ENCODE data around the gene ADAMTS6.

ADAMTS6 gene

DNA sequence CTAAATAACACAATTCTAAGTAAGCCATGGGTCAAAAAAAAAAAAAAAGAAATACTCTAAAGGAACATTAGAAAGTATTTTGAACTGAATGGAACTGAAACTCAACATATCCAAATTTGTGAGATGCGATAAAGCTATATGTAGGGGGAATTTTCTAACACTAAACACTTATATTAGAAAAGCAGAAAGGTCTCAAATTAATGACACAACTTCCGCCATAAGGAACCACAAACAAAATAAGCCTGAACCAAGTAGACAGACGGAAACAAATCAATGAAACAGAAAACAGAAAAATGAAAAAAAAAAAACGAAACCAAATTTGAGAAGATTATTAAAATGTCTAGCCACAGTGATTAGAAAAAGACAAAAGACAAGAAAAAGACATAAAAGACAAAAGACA is 39.9 kb downstream of the ADAMTS6 start:
- H3K4me3 ChIP-seq (replicated peaks; ENCODE audit: low read depth, low read length): no peak overlapping the region
- TF ChIP-seq, protein P1, sequence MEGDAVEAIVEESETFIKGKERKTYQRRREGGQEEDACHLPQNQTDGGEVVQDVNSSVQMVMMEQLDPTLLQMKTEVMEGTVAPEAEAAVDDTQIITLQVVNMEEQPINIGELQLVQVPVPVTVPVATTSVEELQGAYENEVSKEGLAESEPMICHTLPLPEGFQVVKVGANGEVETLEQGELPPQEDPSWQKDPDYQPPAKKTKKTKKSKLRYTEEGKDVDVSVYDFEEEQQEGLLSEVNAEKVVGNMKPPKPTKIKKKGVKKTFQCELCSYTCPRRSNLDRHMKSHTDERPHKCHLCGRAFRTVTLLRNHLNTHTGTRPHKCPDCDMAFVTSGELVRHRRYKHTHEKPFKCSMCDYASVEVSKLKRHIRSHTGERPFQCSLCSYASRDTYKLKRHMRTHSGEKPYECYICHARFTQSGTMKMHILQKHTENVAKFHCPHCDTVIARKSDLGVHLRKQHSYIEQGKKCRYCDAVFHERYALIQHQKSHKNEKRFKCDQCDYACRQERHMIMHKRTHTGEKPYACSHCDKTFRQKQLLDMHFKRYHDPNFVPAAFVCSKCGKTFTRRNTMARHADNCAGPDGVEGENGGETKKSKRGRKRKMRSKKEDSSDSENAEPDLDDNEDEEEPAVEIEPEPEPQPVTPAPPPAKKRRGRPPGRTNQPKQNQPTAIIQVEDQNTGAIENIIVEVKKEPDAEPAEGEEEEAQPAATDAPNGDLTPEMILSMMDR (IDR thresholded peaks at IDR 0.05; ENCODE audit: low read length, missing control alignments): no peak
- no peak for DNase-seq (ENCODE audit: low read depth)

GRCh38 chr5:65440456-65440855 is 41.3 kb downstream of the ADAMTS6 start:
- no peak overlapping the region for H3K4me3 ChIP-seq (replicated peaks; ENCODE audit: low read depth, low read length)
- TF ChIP-seq, protein P1 (IDR thresholded peaks at IDR 0.05; ENCODE audit: low read length, missing control alignments): no peak
- no peak for DNase-seq (ENCODE audit: low read depth)

GRCh38 chr5:65434122-65434521 is 47.6 kb downstream of the ADAMTS6 start:
- no peak for DNase-seq (ENCODE audit: low read depth)
- TF ChIP-seq, protein P1 (IDR thresholded peaks at IDR 0.05; ENCODE audit: low read length, missing control alignments): no peak
- H3K4me3 ChIP-seq (replicated peaks; ENCODE audit: low read depth, low read length): no peak overlapping the region

DNA sequence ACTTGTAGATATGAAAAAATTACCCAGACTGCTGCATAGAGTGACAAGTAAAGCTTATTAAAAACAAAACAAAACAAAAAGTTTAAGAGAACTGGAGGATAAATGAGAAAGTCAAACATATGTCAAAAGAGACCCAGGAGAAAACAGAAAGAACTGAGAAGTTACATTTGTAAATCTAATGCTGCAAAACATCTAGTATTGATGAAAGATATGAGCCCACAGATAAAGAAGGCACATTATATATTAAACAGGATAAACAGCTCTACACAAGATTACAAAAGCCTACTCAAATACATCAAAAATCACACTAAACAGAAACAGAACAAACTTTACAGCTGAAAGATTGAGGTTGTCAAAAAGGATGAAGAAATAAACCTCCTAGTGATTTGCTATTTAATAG is 55.1 kb downstream of the ADAMTS6 start:
- TF ChIP-seq, protein P1 (IDR thresholded peaks at IDR 0.05; ENCODE audit: low read length, missing control alignments): no peak
- H3K4me3 ChIP-seq (replicated peaks; ENCODE audit: low read depth, low read length): no peak overlapping the region
- DNase-seq (ENCODE audit: low read depth): no peak

GRCh38 chr5:65423623-65424022 is 58.1 kb downstream of the ADAMTS6 start:
- no peak overlapping the region for H3K4me3 ChIP-seq (replicated peaks; ENCODE audit: low read depth, low read length)

DNA sequence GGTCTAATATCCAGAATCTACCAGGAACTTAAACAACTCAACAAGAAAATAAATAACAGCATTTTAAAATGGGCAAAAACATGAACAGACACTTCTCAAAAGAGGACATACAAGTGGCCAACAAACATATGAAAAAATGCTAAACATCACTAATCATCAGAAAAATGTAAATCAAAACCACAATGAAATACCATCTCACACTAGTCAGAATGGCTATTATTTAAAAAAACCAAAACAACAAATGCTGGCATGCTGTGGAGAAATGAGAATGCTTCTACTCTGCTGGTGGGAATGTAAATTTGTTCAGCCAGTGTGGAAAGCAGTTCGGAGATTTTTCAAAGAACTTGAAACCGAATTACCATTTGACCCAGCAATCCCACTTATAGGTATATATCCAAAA is 63.1 kb downstream of the ADAMTS6 start:
- no peak overlapping the region for H3K4me3 ChIP-seq (replicated peaks; ENCODE audit: low read depth, low read length)
- TF ChIP-seq, protein P1 (IDR thresholded peaks at IDR 0.05; ENCODE audit: low read length, missing control alignments): no peak
- peak; percentile 25 for DNase-seq (ENCODE audit: low read depth)

More at GRCh38 chr5:65423623-65424022, 58.1 kb downstream of the ADAMTS6 start:
- no peak for DNase-seq (ENCODE audit: low read depth)
- TF ChIP-seq, protein P1 (IDR thresholded peaks at IDR 0.05; ENCODE audit: low read length, missing control alignments): no peak

DNA sequence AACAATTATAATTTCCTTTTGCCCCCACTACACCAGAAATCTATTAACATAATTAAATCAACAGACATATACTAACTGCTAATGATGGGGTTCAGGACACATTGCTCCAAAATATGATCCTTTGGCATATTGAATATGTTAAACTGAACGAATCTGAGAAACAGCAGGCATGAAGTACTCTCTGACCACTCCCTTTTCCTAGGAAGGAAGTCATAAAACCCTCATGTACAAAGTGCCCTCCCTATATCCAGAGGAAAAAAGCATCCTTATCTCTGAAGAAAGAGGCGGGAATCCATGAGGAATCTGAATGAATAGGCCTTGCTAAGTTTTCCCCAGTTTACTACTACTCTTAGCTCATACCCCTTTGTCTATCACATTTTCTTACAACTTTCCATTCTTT is 67.9 kb downstream of the ADAMTS6 start:
- TF ChIP-seq, protein P1 (IDR thresholded peaks at IDR 0.05; ENCODE audit: low read length, missing control alignments): no peak
- peak; percentile 8 for DNase-seq (ENCODE audit: low read depth)
- H3K4me3 ChIP-seq (replicated peaks; ENCODE audit: low read depth, low read length): no peak overlapping the region

All from fibroblast of pulmonary artery (primary cell).